Spinal cord (tissue), 10 donors: ENCODE measurements around the gene NUBP2. TPM values are rescaled to one million over a fixed set of nuclear protein-coding genes. Genes with fewer than 3 reads are reported as not detected.

Source experiments
- DNase-seq, 6 donors: peaks; one replicate each; pipeline versions ENCODE4 v3.0.0 to v3.0.0-alpha.2; 2013 to 2015; ENCODE audit warnings: low spot score in 6 of 6, low read depth in 4 of 6
- H3K27ac ChIP-seq: one replicate; pipeline ENCODE4 v1.5.1; 2013; ENCODE audit warnings: low read depth, low read length, control low read depth
- H3K27me3 ChIP-seq: one replicate; pipeline ENCODE4 v1.6.1; 2013; ENCODE audit warnings: low read length; ENCODE audit not compliant: control insufficient read depth, insufficient read depth
- H3K36me3 ChIP-seq: one replicate; pipeline ENCODE4 v1.6.1; 2013; ENCODE audit warnings: low read length; ENCODE audit not compliant: control insufficient read depth, insufficient read depth
- H3K4me1 ChIP-seq: one replicate; pipeline ENCODE4 v1.6.1; 2013; ENCODE audit warnings: low read length; ENCODE audit not compliant: control insufficient read depth, insufficient read depth
- H3K4me3 ChIP-seq: one replicate; pipeline ENCODE4 v1.5.1; 2013; ENCODE audit warnings: low read depth, low read length, control low read depth
- H3K9me3 ChIP-seq: one replicate; pipeline ENCODE4 v1.6.1; 2013; ENCODE audit warnings: low read length; ENCODE audit not compliant: control insufficient read depth, insufficient read depth
- WGBS: methylation state at CpG from one replicate; pipeline ENCODE4 v1.1.5; 2013; ENCODE audit warnings: missing lambda C conversion rate; ENCODE audit not compliant: insufficient coverage; 5-methylcytosine and 5-hydroxymethylcytosine counted together
- polyA plus RNA-seq, 2 donors: library from polyadenylated mRNA; unstranded; fragments of 120-200 nt; gene quantifications; one replicate each; pipeline ENCODE4 v1.2.1, GENCODE V29; 2013; ENCODE audit not compliant: insufficient read length in 2 of 2
- small RNA-seq: library from RNA; depleted of rRNA; stranded (forward); fragments of <200 nt; gene quantifications from one replicate; pipeline ENCODE3, GENCODE V24; 2014; ENCODE audit warnings: low replicate concordance
- total RNA-seq, 2 donors: library from RNA; depleted of rRNA in 1 of 2; stranded (reverse); fragments of 120-200 nt in 1 of 2; fragments of >200 nt in 1 of 2; gene quantifications; one replicate each; pipeline versions ENCODE4 v1.2.3 to v1.2.4, GENCODE V29; 2013 to 2014
- donor health status: healthy.

The NUBP2 gene
- total and polyA plus RNA-seq, 4 donors = 24.7 to 80.4 (median 67.7) TPM

DNA sequence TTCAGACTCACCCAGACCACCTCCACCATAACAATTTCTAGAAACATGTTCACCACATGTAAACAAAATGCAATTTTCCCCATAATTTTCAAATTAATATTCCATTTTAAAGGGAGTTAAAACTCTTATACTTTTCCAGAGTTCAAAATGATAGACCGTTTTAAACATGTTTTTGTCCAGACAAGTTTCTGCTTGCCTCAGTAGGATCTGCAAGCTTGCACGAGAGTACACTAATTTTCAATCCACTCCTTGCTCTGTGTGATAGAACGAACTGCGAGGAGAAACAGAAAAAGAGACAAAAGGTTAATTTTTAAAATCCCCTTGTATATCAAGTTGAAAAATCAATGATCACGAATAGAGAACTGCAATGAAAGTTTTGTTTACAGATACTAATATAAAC, 51.3 kb downstream of the NUBP2 start:
- H3K27me3 ChIP-seq = no peaks in the 10 kb centered on the region
- no peaks in the 10 kb centered on the region for H3K9me3 ChIP-seq
- peaks cover 9% of the 10 kb centered on the region for H3K36me3 ChIP-seq
- WGBS = no CpG with 5 or more reads among the region's 5 CpGs
- no peak for DNase-seq
- H3K4me1 ChIP-seq = peaks cover 3% of the 10 kb centered on the region
- H3K27ac ChIP-seq = no peak overlapping the region
- no peak overlapping the region for H3K4me3 ChIP-seq

Small RNAs within 50 kb of the gene (small RNA-seq; reads per million reads assigned to genes)
- 0.24 reads per million, percentile 16 among the genes with 10 or more reads in this experiment for gene MIR3177

Other genes starting within 250 kb of the NUBP2 start
- 10 to 100 TPM in 1 of 2 donors, 1 to 10 TPM in 1; 3.0 to 18.8 TPM for gene TMEM204, start 249.3 kb upstream of the NUBP2 start, total RNA-seq
- 10 to 100 TPM in 1 of 2 donors, 1 to 10 TPM in 1; 8.3 to 10.2 TPM for gene TMEM204, start 249.3 kb upstream of the NUBP2 start, polyA plus RNA-seq
- gene IFT140, start 170.9 kb upstream of the NUBP2 start, total RNA-seq = 10 to 100 TPM; 21.2 to 37.1 TPM
- 10 to 100 TPM; 32.9 to 41.6 TPM for gene IFT140, start 170.9 kb upstream of the NUBP2 start, polyA plus RNA-seq
- 10 to 100 TPM in 1 of 2 donors, 1 to 10 TPM in 1; 7.9 to 16.4 TPM for gene CRAMP1, start 170.6 kb upstream of the NUBP2 start, total RNA-seq
- gene CRAMP1, start 170.6 kb upstream of the NUBP2 start, polyA plus RNA-seq = 10 to 100 TPM; 19.2 to 24.4 TPM
- 10 to 100 TPM; 24.4 to 45.8 TPM for gene JPT2, start 104.7 kb upstream of the NUBP2 start, total RNA-seq
- 10 to 100 TPM; 38.5 to 39.7 TPM for gene JPT2, start 104.7 kb upstream of the NUBP2 start, polyA plus RNA-seq
- gene MAPK8IP3, start 76.8 kb upstream of the NUBP2 start, total RNA-seq = 10 to 100 TPM; 53.3 to 72.6 TPM
- 100 to 1,000 TPM; 113 to 137 TPM for gene MAPK8IP3, start 76.8 kb upstream of the NUBP2 start, polyA plus RNA-seq
- 10 to 100 TPM; 21.6 to 76.7 TPM for gene NME3, start 11.4 kb upstream of the NUBP2 start, total RNA-seq
- gene NME3, start 11.4 kb upstream of the NUBP2 start, polyA plus RNA-seq = 10 to 100 TPM; 83.2 to 86.2 TPM
- gene EME2, start 10.2 kb upstream of the NUBP2 start, total RNA-seq = 10 to 100 TPM in 1 of 2 donors, 1 to 10 TPM in 1; 6.5 to 15.0 TPM
- 10 to 100 TPM; 17.8 to 20.7 TPM for gene EME2, start 10.2 kb upstream of the NUBP2 start, polyA plus RNA-seq
- gene MRPS34, start 9.8 kb upstream of the NUBP2 start, total RNA-seq = 10 to 100 TPM; 22.9 to 76.7 TPM
- 10 to 100 TPM; 80.8 to 86.5 TPM for gene MRPS34, start 9.8 kb upstream of the NUBP2 start, polyA plus RNA-seq
- gene SPSB3, start 389 bp upstream of the NUBP2 start, total RNA-seq = 10 to 100 TPM; 25.8 to 55.5 TPM
- gene SPSB3, start 389 bp upstream of the NUBP2 start, polyA plus RNA-seq = 10 to 100 TPM; 49.3 to 55.6 TPM
- under 1 TPM in 1 of 2 donors, not detected in 1; 0.39 TPM for gene IGFALS, start 10.7 kb downstream of the NUBP2 start, total RNA-seq
- gene IGFALS, start 10.7 kb downstream of the NUBP2 start, polyA plus RNA-seq = 1 to 10 TPM in 1 of 2 donors, under 1 TPM in 1; 0.33 to 1.3 TPM
- 10 to 100 TPM; 68.6 to 84.1 TPM for gene HAGH, start 43.9 kb downstream of the NUBP2 start, total RNA-seq
- gene HAGH, start 43.9 kb downstream of the NUBP2 start, polyA plus RNA-seq = 10 to 100 TPM; 97.6 to 99.3 TPM
- 10 to 100 TPM; 35.6 to 38.5 TPM for gene FAHD1, start 44.2 kb downstream of the NUBP2 start, total RNA-seq
- gene FAHD1, start 44.2 kb downstream of the NUBP2 start, polyA plus RNA-seq = 10 to 100 TPM; 29.8 to 39.0 TPM
- 1 to 10 TPM in 1 of 2 donors, under 1 TPM in 1; 0.83 to 2.6 TPM for gene MEIOB, start 89.2 kb downstream of the NUBP2 start, total RNA-seq
- gene MEIOB, start 89.2 kb downstream of the NUBP2 start, polyA plus RNA-seq = 1 to 10 TPM; 1.4 to 1.7 TPM
- gene HS3ST6, start 135.5 kb downstream of the NUBP2 start, total RNA-seq = not detected
- gene HS3ST6, start 135.5 kb downstream of the NUBP2 start, polyA plus RNA-seq = not detected
- 10 to 100 TPM; 10.0 to 10.3 TPM for gene MSRB1, start 160.2 kb downstream of the NUBP2 start, total RNA-seq
- gene MSRB1, start 160.2 kb downstream of the NUBP2 start, polyA plus RNA-seq = 10 to 100 TPM; 24.5 to 25.8 TPM
- under 1 TPM in 1 of 2 donors, not detected in 1; 0.06 TPM for gene RPL3L, start 171.7 kb downstream of the NUBP2 start, total RNA-seq
- gene RPL3L, start 171.7 kb downstream of the NUBP2 start, polyA plus RNA-seq = under 1 TPM in 1 of 2 donors, not detected in 1; 0.32 TPM
- 100 to 1,000 TPM in 1 of 2 donors, 10 to 100 TPM in 1; 78.7 to 146 TPM for gene NDUFB10, start 176.6 kb downstream of the NUBP2 start, total RNA-seq
- gene NDUFB10, start 176.6 kb downstream of the NUBP2 start, polyA plus RNA-seq = 100 to 1,000 TPM; 170 to 178 TPM
- gene RPS2, start 181.9 kb downstream of the NUBP2 start, total RNA-seq = 1,000 to 10,000 TPM in 1 of 2 donors, 100 to 1,000 TPM in 1; 682 to 1,440 TPM
- 1,000 to 10,000 TPM; 1,742 to 1,957 TPM for gene RPS2, start 181.9 kb downstream of the NUBP2 start, polyA plus RNA-seq
- not detected for gene RNF151, start 183.9 kb downstream of the NUBP2 start, total RNA-seq
- not detected for gene RNF151, start 183.9 kb downstream of the NUBP2 start, polyA plus RNA-seq
- gene TBL3, start 189.1 kb downstream of the NUBP2 start, total RNA-seq = 10 to 100 TPM; 12.9 to 31.4 TPM
- gene TBL3, start 189.1 kb downstream of the NUBP2 start, polyA plus RNA-seq = 10 to 100 TPM; 32.1 to 39.0 TPM
- under 1 TPM; 0.40 to 0.72 TPM for gene NOXO1, start 198.5 kb downstream of the NUBP2 start, total RNA-seq
- 1 to 10 TPM; 1.6 to 1.7 TPM for gene NOXO1, start 198.5 kb downstream of the NUBP2 start, polyA plus RNA-seq
- gene GFER, start 201.2 kb downstream of the NUBP2 start, total RNA-seq = 10 to 100 TPM in 1 of 2 donors, 1 to 10 TPM in 1; 7.2 to 24.3 TPM
- 10 to 100 TPM; 34.0 to 36.1 TPM for gene GFER, start 201.2 kb downstream of the NUBP2 start, polyA plus RNA-seq
- gene SYNGR3, start 207.0 kb downstream of the NUBP2 start, total RNA-seq = 10 to 100 TPM; 20.1 to 71.0 TPM
- gene SYNGR3, start 207.0 kb downstream of the NUBP2 start, polyA plus RNA-seq = 100 to 1,000 TPM; 109 to 111 TPM
- gene ZNF598, start 226.9 kb downstream of the NUBP2 start, total RNA-seq = 1 to 10 TPM; 5.4 to 8.2 TPM
- 10 to 100 TPM; 28.8 to 31.7 TPM for gene ZNF598, start 226.9 kb downstream of the NUBP2 start, polyA plus RNA-seq
- 1 to 10 TPM in 1 of 2 donors, under 1 TPM in 1; 0.20 to 2.3 TPM for gene NPW, start 236.8 kb downstream of the NUBP2 start, total RNA-seq
- 1 to 10 TPM in 1 of 2 donors, under 1 TPM in 1; 0.49 to 4.9 TPM for gene NPW, start 236.8 kb downstream of the NUBP2 start, polyA plus RNA-seq
- 10 to 100 TPM; 25.6 to 52.0 TPM for gene NHERF2, start 243.9 kb downstream of the NUBP2 start, total RNA-seq
- gene NHERF2, start 243.9 kb downstream of the NUBP2 start, polyA plus RNA-seq = 10 to 100 TPM; 83.5 to 95.7 TPM